Umbilical cord (tissue), 2 donors: Measurements from ENCODE around the gene PADI2. TPM values are rescaled to one million over a fixed set of nuclear protein-coding genes. Genes with fewer than 3 reads are reported as not detected.

Experiments
- DNase-seq: peaks from one replicate; pipeline ENCODE4 v3.0.0-alpha.2; 2015; ENCODE audit warnings: low spot score
- total RNA-seq: library from RNA; depleted of rRNA; stranded (reverse); fragments of >200 nt; gene quantifications from one replicate; pipeline ENCODE4 v1.2.3, GENCODE V29; 2014; ENCODE audit warnings: low replicate concordance; ENCODE audit not compliant: insufficient read depth

The PADI2 gene
- 8.4 TPM for total RNA-seq

DNA sequence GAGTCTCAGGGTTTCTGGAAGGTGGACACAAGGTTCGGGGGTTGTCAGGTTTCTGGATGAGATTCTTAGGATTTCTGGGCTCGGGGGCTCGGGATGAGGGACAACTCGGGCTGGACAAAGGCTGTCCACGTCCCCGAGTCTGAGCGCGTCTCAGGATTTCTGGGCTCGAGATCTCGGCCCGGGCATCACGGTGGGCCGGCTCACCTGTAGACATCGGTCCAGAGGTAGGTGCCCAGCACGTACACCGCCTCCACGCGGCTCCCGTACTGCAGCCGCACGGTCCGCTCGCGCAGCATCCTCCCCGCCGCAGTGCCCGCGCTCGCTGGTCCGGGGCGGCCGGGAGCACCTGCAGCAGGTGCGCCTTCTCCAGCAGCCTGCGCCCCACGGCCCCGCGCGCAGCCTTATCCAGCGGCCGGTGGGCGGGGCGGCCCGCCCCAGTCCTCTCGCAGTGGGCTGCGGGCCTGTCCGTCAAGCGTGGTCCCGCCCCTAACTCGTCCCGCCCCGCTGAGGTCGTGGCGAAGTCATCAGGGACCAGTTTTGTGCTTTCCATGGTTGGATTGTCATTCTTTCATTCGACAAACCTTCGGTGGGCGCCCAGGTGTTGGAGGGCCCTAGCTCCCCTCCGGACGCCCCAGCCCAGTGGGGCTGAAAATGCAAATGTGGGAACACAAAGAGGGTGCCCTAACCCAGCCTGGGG lies at the start of gene PADI2:
TSS of gene PADI2 (minus strand) at position 376 of the 697 bp plus-strand sequence. CDS start at position 296, 80 bp downstream.
- peak; percentile 63 for DNase-seq

DNA sequence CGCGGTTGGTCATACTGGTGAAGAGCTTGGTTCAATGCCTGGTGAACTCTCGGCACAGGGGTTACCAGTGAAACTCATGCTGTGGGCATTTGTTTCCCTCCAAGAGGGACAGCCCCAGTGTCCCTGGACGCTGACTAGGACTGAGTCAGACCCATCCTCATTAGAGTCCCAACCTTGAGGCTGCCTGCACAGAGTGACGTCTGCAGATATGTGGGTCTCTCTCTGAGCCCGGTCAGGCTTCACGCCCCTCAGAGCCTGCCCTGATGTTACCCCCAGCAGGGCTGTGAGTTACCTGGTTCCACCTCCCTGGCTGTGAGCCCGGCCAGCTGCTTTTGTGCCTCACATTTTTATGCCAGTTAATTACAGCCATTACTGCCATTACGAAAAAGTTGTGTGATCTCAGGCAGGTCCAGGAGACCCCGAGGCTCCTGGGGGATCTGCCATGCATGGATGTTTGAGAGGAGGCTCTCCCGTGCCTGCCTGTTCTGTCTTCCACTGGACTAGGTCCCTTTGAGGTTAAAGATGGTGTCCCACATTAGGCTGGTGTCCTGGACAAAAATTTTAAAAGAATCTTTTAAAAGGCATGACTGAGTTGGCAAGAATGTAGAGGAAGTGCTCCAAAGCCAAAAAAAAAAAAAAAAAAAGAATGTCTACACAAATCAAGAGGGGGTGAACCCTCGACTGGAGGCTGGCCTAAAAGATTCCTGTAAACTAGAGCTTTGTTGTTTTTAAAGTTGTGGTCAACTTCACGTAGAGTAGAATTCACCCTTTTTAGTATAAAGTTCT lies 49.0 kb upstream of the PADI2 start:
- no peak for DNase-seq

DNA sequence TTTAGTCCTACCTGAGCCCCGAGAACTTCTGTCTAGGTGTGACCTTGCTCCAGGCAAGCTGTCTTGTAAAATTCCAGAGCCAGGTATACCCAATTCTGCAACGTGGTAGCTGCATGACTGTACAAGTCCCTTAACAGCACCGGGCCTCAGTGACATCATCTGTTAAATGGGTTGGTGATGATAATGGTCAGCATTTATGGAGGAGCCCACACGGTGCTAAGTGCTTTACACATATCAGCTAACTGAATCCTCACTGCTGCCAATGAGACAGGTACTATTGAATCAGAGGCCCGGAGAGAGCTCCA lies 48.5 kb upstream of the PADI2 start:
- no peak for DNase-seq

DNA sequence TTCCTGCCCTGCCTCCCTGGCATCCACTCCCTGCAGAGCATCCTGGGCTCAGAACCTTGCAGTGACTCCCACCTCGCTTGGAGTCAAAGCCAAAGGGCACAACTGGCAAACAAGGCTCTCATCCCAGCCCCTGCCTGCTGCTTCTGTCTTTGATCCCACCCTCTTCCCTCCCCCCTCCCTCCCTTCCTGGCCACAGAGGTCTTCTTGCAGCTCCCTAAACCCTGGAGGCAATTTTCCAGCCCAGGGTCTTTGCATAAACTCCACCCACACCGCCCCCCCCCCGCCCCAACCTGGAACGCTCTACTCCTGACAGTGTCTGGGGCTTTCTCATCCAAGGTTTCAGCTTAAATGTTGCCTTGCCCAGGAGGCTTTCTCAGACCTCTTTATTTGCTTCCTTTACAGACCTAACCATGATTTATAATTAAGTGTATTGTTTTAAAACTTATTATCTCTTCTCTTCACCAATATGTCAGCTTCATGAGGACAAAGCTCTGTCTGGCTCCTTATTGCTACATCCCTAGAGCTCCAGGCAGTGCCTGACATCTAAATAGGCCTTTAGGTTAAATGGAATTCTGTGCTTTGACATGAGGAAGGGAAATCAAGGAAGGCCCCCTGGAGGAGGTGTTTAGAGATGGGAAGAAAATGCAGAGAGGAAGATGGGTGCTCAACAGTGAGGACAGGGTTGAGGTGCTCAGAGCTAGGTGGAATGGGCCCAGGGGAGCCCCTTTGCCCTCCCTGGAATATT lies 48.0 kb upstream of the PADI2 start:
- no peak for DNase-seq

DNA sequence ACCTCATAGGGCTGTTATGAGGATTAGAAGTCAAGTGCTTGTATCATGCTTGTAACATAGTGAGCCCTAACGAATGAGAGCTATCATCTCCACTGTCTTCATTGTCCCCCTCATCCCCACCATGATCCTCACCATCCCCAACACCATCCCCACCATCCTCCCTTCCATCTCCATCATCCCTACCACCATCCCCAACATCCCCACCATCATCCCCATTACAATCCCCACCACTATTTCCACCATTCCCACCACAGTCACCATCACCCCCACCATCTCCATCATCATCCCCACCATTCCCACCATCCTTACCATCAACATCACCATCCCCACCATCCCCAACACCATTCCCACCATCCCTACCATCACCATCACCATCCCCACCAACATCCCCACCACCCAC lies 46.6 kb upstream of the PADI2 start:
- no peak for DNase-seq

DNA sequence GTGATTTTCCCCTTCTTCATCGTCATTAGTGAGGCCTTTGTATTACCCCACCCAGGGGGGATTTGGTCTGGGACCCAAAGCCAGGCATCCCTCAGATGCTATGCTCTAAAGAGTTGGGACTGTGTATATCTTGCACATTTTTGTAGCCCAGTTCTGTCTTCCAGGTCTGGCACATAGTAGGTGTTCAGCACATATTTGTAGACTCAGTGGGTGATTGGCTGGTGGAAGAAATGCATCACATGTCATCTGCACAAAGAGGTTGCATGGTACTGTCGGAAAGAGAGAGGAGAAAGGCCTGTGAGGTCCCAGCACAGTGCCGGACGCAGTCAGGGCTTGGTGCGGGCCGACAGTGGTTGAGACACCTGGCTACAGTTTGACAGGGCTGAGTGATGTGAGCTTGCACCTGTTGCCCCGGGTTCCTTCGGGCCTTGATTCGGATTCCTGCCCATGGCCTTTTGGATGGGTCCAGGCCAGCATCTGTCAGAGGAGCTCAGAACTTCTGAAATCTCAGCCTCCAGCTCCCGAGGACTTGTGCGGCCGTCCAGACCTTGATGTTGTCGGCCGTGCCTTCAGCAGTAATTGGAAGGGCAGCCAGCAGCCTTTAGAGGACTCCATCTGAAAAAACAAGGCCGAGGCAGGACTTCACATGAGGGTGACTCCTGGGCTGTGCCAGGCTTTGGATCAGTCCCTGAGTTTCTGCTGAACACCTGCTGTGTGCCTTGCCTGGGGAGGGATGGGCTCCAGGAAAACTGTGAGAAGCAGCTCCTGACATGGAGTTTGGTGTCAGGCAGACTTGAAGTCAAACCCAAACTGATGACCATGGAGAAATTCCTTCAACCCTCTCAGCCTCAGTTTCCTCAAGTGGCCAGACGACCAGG lies 44.8 kb upstream of the PADI2 start:
- no peak for DNase-seq

DNA sequence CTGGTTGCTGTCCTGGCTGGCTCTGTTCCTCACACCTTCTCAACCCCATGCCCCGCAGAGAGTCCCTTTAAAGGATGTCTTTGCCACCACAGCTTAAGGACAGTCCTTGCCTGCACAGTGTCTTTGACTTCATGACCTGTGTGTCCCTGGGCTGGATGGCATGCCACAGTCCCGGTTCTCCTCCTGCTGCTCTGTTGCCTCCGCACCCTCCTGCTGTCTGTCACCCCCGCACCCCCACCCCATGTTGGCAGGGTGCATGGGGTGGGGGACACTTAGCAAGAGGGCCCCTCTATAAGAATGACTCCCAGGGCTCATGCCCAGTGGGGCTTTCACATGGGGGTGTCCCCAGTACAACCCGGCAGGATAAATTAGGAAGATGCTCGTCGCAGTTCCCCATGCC lies 44.1 kb upstream of the PADI2 start:
- DNase-seq: no peak

DNA sequence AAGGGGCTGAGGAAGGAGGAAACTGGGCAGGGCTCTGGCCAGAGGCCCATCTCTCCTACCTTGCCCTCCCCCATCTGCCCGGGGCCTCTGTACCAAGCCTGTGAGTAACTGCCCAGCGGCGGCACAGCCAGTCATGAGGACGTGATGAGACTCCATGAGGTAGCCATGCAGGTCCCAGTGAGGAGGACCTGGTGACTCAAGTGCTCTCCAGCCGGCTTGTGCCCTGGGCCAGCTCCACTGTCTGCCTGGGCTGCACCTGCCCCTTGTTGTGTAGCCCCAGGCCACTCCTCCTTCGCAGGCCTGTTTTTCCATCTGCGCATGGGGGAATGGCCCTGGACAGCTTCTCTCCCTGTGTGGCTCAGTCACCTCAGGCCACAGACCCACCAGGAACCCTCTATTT lies 43.7 kb upstream of the PADI2 start:
- no peak for DNase-seq

DNA sequence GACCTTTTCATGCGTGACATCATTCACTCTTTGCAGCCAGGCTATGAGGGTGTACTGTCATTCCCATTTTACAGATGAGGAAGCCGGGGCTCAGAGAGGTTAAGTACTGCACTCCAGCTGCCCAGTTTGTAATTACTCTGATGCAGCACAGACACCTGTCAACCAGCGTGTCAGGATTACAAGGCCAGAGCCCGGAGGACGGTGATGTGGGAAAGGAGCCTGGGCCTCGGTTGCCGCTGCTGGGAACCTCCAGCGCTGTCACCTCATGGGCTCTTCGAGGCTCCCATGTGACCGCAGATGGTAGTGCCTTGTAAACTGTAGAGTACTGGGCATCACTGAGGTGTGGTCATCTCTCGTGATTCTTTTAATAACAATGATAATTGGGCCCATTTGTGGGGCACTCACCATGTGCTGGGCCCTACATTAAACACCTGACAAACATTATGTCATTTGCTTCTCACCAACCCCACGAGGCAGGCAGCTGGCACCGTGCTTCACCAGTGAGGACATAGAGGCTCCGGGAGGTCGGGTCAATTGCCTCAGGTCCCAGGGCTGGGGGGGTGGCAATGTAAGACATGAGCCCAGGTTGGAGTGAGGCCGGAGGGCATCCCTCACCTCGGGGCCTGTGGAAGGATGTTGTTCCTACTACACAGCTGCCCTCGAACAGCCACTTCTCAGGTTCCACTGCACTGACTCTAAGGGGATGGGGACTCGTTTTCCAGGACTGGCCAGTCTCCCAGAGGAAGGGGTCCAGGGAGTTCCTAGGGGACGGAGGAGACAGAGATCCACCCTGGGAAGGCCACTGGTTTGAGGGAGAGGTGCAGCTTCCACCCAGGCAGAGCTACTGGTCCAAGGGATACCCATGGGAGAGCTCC lies 42.9 kb upstream of the PADI2 start:
- DNase-seq: no peak

DNA sequence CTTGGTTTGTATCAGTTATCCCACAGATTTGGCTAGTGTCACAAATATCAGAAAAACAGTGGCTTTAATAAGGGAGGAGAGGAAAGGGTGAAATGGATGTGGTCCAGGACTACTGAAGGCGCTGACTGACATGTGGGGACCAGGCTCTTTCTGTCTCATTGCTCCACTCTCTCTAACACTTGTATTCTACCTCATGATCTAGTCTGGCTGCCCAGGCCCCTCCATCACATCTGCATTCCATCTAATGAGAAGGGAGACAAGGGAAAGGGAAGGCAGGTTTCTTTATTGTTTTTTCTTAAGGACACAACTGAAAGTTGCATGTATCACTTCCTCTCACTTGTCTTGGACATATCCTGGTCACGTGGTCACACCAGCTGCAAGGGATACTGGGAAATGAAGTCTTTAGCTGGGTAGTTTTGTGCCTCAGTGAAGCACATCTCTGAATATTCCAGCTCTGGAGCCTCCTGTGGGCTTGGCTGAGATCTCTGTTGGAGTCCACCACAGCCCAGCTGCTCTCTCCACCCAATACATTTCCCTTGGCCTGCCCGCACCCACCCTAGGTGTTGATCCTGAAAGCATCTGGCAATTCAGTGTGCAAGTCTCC lies 42.0 kb upstream of the PADI2 start:
- no peak for DNase-seq

DNA sequence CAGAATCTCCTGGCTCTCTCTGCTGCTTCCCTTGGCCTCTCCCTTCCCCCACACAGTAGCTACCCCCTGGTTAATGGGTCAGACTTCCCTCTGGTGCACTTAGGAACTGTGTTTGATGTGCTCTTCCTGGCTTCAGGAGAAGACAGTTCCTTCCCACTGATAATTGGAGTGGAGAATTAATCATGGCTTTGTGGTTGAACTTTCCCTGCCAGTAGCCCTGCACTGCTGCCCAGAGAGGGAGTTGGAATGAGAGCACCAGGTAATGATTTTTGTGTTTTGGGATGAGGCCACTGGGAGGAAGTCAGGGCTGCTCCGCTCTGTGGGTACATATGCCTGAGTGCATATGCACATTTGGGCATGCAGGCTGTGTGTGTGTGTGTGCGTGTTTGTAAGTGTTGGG lies 39.7 kb upstream of the PADI2 start:
- no peak for DNase-seq

DNA sequence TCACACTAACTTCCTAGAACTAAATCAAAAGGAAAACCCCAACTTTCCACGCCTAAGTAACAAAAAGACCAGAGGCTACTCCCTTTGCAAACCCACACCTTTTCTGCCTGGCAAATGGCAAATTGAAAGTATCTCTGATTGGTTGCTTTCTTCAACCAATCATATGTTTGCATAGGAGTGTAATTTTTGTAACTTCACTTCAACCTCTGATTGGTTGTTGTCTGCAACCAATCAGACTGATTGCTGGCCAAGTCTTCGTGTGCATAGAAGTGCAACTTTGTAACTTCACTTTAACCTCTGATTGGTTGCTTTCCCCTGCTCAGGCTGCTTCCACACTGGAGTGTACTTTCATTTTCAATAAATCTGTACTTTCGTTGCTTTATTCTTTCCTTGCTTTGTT lies 36.9 kb upstream of the PADI2 start:
- no peak for DNase-seq

DNA sequence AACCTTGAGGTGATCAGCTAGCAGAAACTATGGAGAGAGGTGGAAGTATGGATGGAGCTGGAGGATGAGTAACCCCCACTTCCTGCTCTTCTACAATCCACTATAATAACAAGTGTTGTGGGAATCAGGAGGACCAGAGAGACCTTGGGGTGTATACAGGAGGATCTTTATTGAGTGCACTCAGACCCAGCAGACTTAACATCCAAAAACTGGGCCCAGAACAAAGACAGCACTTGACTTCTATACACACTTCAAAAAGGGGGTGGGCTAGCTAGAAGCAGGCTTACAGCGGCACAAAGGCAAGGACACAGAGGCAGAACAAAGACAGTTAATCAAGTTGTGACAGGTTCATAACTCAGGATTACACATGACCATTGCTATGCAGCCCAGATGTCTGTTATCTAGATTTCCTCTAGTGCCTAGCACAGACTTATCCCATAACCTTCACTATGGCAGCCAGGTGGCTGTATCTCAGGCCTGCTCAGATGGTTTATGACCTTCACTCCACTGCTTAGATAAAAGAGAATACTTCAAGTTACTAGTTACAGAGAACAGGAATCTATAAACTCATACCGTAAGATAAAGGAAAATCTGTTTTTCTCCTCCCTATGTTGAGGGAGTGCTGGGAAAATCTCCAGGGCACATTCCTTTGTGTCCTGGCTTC lies 36.1 kb upstream of the PADI2 start:
- DNase-seq: peak; percentile 57

DNA sequence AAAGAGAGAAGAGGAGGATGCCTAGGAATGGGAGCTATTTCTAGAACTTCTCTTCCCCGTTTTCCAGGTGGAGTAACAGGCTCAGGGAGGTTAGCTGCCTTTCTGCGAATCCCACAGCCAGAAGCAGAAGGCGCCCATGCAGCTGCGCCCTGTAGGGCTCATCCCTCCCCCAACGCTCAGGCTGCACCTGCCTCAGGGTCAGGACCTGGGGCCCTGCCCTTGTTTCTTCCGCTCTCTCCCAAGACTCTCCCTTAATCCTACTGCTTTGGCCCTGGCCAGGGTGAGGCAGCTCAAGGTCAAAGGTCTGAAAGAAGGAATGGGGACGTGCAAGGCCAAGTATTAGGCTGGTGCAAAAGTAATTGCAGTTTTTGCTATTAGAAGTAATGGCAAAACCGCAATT lies 30.5 kb upstream of the PADI2 start:
- no peak for DNase-seq

DNA sequence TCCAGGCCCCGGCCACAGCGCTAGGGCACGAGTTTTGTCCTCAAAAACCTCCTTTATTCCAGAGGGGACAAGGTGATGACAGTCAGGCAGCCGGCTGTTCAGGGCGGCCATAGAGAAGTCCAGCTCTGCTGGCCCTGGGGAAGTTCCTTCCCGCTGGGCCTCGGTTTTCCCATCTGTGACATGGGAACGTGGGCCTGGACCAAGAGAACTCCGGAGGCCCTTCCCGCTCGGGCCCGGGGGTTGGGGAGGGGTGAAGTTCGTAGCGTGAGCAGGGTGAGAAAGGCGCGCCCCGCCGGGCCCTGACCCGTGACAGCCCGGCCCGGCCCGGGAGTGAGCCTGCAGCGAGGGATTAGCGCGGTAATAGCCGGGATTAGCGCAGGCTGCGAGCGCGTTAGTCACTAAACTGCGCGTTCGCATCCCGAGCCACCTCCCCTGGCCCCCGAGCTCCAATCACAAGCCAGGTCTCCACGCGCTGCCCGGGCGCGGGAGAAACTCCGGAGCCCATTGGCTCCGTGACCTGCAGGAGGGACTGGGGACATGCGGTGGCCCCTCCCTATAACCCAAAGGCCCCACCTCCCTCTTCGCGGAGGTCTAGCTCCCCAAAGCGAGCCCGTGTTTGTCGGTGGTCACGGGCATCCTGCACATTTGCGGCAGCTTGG lies 29.8 kb upstream of the PADI2 start:
- DNase-seq: no peak

DNA sequence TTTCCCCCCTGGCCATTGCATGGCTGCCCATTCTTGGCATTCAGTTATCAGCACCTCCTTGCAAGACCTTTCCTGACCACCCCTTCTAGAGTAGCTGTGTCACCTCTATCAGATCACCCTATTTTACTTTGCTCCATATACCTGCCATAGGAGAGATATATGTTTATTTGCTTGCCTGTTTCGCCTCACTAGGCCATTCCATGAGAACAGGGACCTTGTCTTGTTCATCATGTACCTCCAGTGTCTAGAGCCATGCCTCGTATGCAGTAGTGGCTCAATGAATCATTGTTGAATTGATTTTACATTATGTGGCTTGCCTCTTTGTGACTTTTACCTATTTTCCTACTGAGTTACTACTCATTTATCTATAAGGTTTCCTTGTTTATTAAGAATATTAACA lies 26.4 kb upstream of the PADI2 start:
- DNase-seq: no peak

DNA sequence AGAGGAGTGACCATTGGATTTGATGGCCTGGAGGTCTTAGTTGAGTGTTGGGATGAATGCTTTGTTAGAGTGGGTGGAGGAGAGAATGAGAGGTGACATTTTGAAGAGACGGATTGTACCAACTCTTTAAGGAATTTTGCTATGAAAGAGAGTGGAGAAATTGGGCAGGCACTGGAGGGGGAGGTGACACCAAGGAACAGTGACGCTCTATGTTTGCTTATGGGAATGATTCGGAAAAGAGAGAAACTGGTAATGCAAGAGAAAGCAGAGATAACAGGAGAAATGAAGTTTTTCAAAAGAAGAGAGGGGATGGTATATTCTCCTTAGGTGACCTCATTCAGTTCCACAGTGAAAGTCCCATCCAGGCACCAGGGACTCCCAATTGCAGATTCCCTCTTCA lies 24.5 kb upstream of the PADI2 start:
- DNase-seq: no peak

DNA sequence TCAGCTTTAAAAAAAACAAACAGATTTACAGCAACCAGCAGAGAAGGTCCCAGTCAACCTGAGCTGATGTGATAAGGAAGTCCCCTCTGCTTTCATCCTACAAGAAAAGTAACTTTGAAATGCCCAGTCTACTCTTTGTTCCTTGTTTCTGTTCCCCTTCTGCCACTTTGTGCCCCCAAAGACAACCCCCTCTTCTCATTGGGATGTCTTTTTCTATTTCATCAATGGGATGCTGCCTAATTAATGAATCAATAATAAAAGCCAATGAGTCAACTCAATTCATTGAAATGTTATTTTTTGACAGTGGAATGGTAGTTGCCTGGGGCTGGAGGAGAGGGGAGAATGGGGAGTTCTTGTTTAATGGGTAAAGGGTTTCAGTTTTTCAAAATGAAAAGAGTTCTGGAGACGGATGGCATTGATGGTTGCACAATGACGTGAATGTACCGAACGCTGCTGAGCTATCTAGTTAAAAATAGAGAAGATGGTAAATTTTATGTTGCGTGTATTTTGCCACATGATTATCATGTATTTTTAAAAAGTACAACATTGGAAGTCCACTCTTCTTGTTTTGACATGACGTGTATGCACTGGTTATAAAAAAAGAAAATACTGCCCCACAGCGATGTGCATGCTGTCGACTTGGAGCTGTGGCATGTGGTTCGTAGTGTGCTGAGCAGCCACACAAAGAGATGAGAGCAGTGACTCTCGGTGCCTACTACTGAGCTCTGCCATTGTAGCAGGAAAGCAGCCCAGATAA lies 22.4 kb upstream of the PADI2 start:
- no peak for DNase-seq
